ENCODE measurements around the gene ATP6V1G2. TPM values are rescaled to one million over a fixed set of nuclear protein-coding genes. Genes with fewer than 3 reads are reported as not detected.

Gene ATP6V1G2
- total RNA-seq, 2 experiments from 2014 or later: 3.8 to 14.1 TPM

- Histone ChIP-seq H3K9me3 (ENCODE audit: low read length) (no peaks in the 10 kb centered on the region), H3K27ac (ENCODE audit: low read depth, low read length, poor library complexity, severe bottlenecking) (peak overlapping the region; percentile 94), H3K4me2 (ENCODE audit: low read length) (peak overlapping the region; percentile 81), H3K4me3 (ENCODE audit: low read depth, low read length, poor library complexity, severe bottlenecking) (peak overlapping the region; percentile 57), H3K4me1 (ENCODE audit: insufficient read depth, low read length, poor library complexity, severe bottlenecking) (peaks cover 83% of the 10 kb centered on the region), H3K79me2 (ENCODE audit: insufficient read depth, low read depth, low read length) (no peaks in the 10 kb centered on the region), H4K20me1 (ENCODE audit: insufficient read depth, low read length) (no peaks in the 10 kb centered on the region), H3K9me2 (ENCODE audit: insufficient read depth, low read length) (no peaks in the 10 kb centered on the region), H2AFZ (ENCODE audit: low read length) (no peak overlapping the region), H3K36me3 (ENCODE audit: insufficient read depth, low read length) (peaks cover 46% of the 10 kb centered on the region)
- DNase-seq (ENCODE audit: low spot score): peak; percentile 75
- no peak for TF ChIP-seq CTCF (conservative IDR thresholded peaks at IDR 0.05; ENCODE audit: low read length)
- TF ChIP-seq EZH2phosphoT487 (IDR thresholded peaks at IDR 0.05; ENCODE audit: borderline replicate concordance, low read depth, low read length): no peak
- no TSS peak for BruUV-seq (replicated peaks)
- POLR2A ChIA-PET: interaction anchor here (0.9 to 1.9 kb wide), 5 partner anchors 10 to 24 kb away, joined by 3 to 5 read pairs (median 4); partner anchors contain the start of gene TNF
- CTCF ChIA-PET (ENCODE audit: unreplicated experiment): interaction anchor here (1.6 kb wide), 1 partner anchor 14 kb away, joined by 3 read pairs; no protein-coding TSS in a partner anchor
- intact Hi-C loops (cut with micrococcal nuclease; ENCODE audit: unreplicated experiment): no loop called here
Measured at GRCh38 chr6:31558631-31559500, 12.5 kb upstream of the ATP6V1G2 start.

- H3K4me3 ChIP-seq (ENCODE audit: low read depth, low read length, poor library complexity, severe bottlenecking): peak overlapping the region; percentile 57
Measured at GRCh38 chr6:31558318-31558625, 11.9 kb upstream of the ATP6V1G2 start.

More at GRCh38 chr6:31558318-31558625, 11.9 kb upstream of the ATP6V1G2 start:
- TF ChIP-seq EZH2phosphoT487 (IDR thresholded peaks at IDR 0.05; ENCODE audit: borderline replicate concordance, low read depth, low read length): no peak
- no peak for TF ChIP-seq CTCF (conservative IDR thresholded peaks at IDR 0.05; ENCODE audit: low read length)
- Histone ChIP-seq H3K9me3 (ENCODE audit: low read length) (no peaks in the 10 kb centered on the region), H2AFZ (ENCODE audit: low read length) (no peak overlapping the region), H3K9me2 (ENCODE audit: insufficient read depth, low read length) (no peaks in the 10 kb centered on the region), H3K79me2 (ENCODE audit: insufficient read depth, low read depth, low read length) (no peaks in the 10 kb centered on the region), H4K20me1 (ENCODE audit: insufficient read depth, low read length) (no peaks in the 10 kb centered on the region), H3K27ac (ENCODE audit: low read depth, low read length, poor library complexity, severe bottlenecking) (peak overlapping the region; percentile 94), H3K4me1 (ENCODE audit: insufficient read depth, low read length, poor library complexity, severe bottlenecking) (peaks cover 82% of the 10 kb centered on the region), H3K4me2 (ENCODE audit: low read length) (peak overlapping the region; percentile 81), H3K36me3 (ENCODE audit: insufficient read depth, low read length) (peaks cover 51% of the 10 kb centered on the region)
- CTCF ChIA-PET (ENCODE audit: unreplicated experiment): interaction anchor here (1.6 kb wide), 1 partner anchor 15 kb away, joined by 3 read pairs; no protein-coding TSS in a partner anchor
- intact Hi-C loops (cut with micrococcal nuclease; ENCODE audit: unreplicated experiment): no loop called here
- no peak for DNase-seq (ENCODE audit: low spot score)
- no TSS peak for BruUV-seq (replicated peaks)
- POLR2A ChIA-PET: interaction anchor here (1.1 to 1.5 kb wide), 2 partner anchors 17 to 25 kb away, joined by 3 to 5 read pairs; partner anchors contain the start of gene TNF

Measured in OCI-LY7 (cell line).